Measurements from ENCODE around the gene LLGL1. TPM values are rescaled to one million over a fixed set of nuclear protein-coding genes. Genes with fewer than 3 reads are reported as not detected.

LLGL1 gene
- polyA plus RNA-seq, 1 donor from 2014 or later, result 52.2 TPM

DNA sequence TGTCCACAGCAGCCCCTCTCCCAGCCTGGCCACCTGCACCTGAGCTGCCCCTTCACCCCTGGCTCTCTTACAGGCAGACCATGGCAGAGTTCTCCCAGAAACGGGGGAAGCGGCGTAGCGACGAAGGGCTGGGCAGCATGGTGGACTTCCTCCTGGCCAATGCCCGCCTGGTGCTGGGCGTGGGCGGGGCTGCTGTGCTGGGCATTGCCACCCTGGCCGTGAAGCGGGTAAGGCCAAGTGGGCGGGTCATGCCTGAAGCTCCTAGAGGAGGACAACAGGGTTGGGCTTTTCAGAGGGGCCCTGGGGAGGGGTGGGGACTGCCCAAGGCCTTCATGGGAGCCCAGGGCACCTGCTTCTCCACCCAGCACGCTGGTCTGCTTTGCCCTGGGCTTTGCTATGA is 37.2 kb downstream of the LLGL1 start:
- Histone ChIP-seq H3K9me2 (ENCODE audit: insufficient read depth, low read length) (no peaks in the 10 kb centered on the region), H3K79me2 (replicated peaks; ENCODE audit: insufficient read depth, low read length) (peaks cover 23% of the 10 kb centered on the region), H3K9ac (ENCODE audit: low read length) (no peak overlapping the region), H3K9me3 (ENCODE audit: low read length) (no peaks in the 10 kb centered on the region), H3K36me3 (ENCODE audit: insufficient read depth, low read length) (no peaks in the 10 kb centered on the region), H4K20me1 (ENCODE audit: insufficient read depth) (no peaks in the 10 kb centered on the region), H2AFZ (ENCODE audit: low read depth, low read length) (no peak overlapping the region), H3K4me2 (ENCODE audit: low read length) (no peak overlapping the region), H3K4me3 (ENCODE audit: low read length) (no peak overlapping the region), H3F3A (ENCODE audit: insufficient read depth, low read length, poor library complexity, severe bottlenecking) (no peaks in the 10 kb centered on the region), H3K27ac (ENCODE audit: low read length) (no peak overlapping the region), H3K27me3 (ENCODE audit: insufficient read depth, low read depth, low read length) (no peaks in the 10 kb centered on the region)
- no peak for TF ChIP-seq EZH2 (IDR thresholded peaks at IDR 0.05; ENCODE audit: borderline replicate concordance, insufficient read depth, low read length, poor library complexity, severe bottlenecking)
- TF ChIP-seq, protein P1, sequence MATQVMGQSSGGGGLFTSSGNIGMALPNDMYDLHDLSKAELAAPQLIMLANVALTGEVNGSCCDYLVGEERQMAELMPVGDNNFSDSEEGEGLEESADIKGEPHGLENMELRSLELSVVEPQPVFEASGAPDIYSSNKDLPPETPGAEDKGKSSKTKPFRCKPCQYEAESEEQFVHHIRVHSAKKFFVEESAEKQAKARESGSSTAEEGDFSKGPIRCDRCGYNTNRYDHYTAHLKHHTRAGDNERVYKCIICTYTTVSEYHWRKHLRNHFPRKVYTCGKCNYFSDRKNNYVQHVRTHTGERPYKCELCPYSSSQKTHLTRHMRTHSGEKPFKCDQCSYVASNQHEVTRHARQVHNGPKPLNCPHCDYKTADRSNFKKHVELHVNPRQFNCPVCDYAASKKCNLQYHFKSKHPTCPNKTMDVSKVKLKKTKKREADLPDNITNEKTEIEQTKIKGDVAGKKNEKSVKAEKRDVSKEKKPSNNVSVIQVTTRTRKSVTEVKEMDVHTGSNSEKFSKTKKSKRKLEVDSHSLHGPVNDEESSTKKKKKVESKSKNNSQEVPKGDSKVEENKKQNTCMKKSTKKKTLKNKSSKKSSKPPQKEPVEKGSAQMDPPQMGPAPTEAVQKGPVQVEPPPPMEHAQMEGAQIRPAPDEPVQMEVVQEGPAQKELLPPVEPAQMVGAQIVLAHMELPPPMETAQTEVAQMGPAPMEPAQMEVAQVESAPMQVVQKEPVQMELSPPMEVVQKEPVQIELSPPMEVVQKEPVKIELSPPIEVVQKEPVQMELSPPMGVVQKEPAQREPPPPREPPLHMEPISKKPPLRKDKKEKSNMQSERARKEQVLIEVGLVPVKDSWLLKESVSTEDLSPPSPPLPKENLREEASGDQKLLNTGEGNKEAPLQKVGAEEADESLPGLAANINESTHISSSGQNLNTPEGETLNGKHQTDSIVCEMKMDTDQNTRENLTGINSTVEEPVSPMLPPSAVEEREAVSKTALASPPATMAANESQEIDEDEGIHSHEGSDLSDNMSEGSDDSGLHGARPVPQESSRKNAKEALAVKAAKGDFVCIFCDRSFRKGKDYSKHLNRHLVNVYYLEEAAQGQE (IDR thresholded peaks at IDR 0.05; ENCODE audit: borderline replicate concordance), result no peak
- TF ChIP-seq SMC3 (conservative IDR thresholded peaks at IDR 0.05; ENCODE audit: poor library complexity), result no peak
- no peak for TF ChIP-seq MXI1 (conservative IDR thresholded peaks at IDR 0.05; ENCODE audit: poor library complexity, severe bottlenecking)
- TF ChIP-seq, protein P2, sequence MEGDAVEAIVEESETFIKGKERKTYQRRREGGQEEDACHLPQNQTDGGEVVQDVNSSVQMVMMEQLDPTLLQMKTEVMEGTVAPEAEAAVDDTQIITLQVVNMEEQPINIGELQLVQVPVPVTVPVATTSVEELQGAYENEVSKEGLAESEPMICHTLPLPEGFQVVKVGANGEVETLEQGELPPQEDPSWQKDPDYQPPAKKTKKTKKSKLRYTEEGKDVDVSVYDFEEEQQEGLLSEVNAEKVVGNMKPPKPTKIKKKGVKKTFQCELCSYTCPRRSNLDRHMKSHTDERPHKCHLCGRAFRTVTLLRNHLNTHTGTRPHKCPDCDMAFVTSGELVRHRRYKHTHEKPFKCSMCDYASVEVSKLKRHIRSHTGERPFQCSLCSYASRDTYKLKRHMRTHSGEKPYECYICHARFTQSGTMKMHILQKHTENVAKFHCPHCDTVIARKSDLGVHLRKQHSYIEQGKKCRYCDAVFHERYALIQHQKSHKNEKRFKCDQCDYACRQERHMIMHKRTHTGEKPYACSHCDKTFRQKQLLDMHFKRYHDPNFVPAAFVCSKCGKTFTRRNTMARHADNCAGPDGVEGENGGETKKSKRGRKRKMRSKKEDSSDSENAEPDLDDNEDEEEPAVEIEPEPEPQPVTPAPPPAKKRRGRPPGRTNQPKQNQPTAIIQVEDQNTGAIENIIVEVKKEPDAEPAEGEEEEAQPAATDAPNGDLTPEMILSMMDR (IDR thresholded peaks at IDR 0.05; ENCODE audit: poor library complexity, severe bottlenecking), result no peak
- no peak for TF ChIP-seq TAF1 (IDR thresholded peaks at IDR 0.05; ENCODE audit: low read depth)
- TF ChIP-seq EP300 (conservative IDR thresholded peaks at IDR 0.05; ENCODE audit: poor library complexity, severe bottlenecking), result no peak
- TF ChIP-seq POLR2AphosphoS5 (IDR thresholded peaks at IDR 0.05), result no peak
- no peak for TF ChIP-seq RAD21 (conservative IDR thresholded peaks at IDR 0.05)

DNA sequence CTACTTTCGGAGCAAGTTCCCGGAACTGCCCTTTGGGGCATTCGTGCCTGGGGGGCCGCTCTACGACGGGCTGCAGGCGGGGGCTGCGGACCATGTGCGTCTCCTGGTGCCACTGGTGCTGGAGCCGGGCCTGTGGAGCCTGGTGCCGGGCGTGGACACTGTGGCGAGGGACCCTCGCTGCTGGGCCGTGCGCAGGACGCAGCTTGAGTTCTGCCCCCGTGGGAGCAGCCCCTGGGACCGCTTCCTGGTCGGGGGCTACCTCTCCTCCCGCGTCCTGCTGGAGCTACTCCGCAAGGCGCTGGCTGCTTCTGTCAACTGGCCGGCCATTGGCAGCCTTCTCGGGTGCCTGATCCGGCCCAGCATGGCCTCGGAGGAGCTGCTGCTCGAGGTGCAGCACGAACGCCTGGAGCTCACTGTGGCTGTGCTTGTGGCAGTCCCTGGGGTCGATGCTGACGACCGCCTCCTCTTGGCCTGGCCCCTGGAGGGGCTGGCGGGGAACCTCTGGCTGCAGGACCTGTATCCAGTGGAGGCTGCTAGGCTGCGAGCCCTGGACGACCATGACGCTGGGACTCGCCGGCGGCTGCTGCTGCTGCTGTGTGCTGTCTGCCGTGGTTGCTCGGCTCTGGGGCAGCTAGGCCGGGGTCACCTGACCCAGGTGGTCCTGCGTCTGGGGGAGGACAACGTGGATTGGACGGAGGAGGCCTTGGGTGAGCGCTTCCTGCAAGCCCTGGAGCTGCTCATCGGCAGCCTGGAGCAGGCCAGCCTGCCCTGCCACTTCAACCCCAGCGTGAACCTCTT is 38.6 kb downstream of the LLGL1 start:
- no peaks in the 10 kb centered on the region for H4K20me1 ChIP-seq (ENCODE audit: insufficient read depth)
- no peak overlapping the region for H3K4me2 ChIP-seq (ENCODE audit: low read length)
- TF ChIP-seq EP300 (conservative IDR thresholded peaks at IDR 0.05; ENCODE audit: poor library complexity, severe bottlenecking), result no peak
- TF ChIP-seq, protein P1 (IDR thresholded peaks at IDR 0.05; ENCODE audit: borderline replicate concordance), result no peak
- TF ChIP-seq SMC3 (conservative IDR thresholded peaks at IDR 0.05; ENCODE audit: poor library complexity), result no peak
- TF ChIP-seq RAD21 (conservative IDR thresholded peaks at IDR 0.05), result no peak
- no peak for TF ChIP-seq TAF1 (IDR thresholded peaks at IDR 0.05; ENCODE audit: low read depth)
- no peak for TF ChIP-seq EZH2 (IDR thresholded peaks at IDR 0.05; ENCODE audit: borderline replicate concordance, insufficient read depth, low read length, poor library complexity, severe bottlenecking)
- no peak for TF ChIP-seq POLR2AphosphoS5 (IDR thresholded peaks at IDR 0.05)
- TF ChIP-seq, protein P2 (IDR thresholded peaks at IDR 0.05; ENCODE audit: poor library complexity, severe bottlenecking), result no peak
- TF ChIP-seq MXI1 (conservative IDR thresholded peaks at IDR 0.05; ENCODE audit: poor library complexity, severe bottlenecking), result no peak
- no peaks in the 10 kb centered on the region for H3F3A ChIP-seq (ENCODE audit: insufficient read depth, low read length, poor library complexity, severe bottlenecking)
- H3K36me3 ChIP-seq (ENCODE audit: insufficient read depth, low read length), result no peaks in the 10 kb centered on the region
- no peaks in the 10 kb centered on the region for H3K27me3 ChIP-seq (ENCODE audit: insufficient read depth, low read depth, low read length)
- H3K4me3 ChIP-seq (ENCODE audit: low read length), result no peak overlapping the region
- H3K79me2 ChIP-seq (replicated peaks; ENCODE audit: insufficient read depth, low read length), result peaks cover 15% of the 10 kb centered on the region
- no peaks in the 10 kb centered on the region for H3K9me3 ChIP-seq (ENCODE audit: low read length)
- H3K27ac ChIP-seq (ENCODE audit: low read length), result no peak overlapping the region
- H2AFZ ChIP-seq (ENCODE audit: low read depth, low read length), result no peak overlapping the region
- no peak overlapping the region for H3K9ac ChIP-seq (ENCODE audit: low read length)
- H3K9me2 ChIP-seq (ENCODE audit: insufficient read depth, low read length), result no peaks in the 10 kb centered on the region

Data from neural cell (in vitro differentiated cells).